Ascending aorta (tissue), 2 donors: ENCODE data around the gene RIN1. TPM values are rescaled to one million over a fixed set of nuclear protein-coding genes. Genes with fewer than 3 reads are reported as not detected.
A peak's percentile ranks its signal among the peaks of the same experiment; 100 is the strongest.

ENCODE experiments used
- DNase-seq, 2 donors: peaks; one replicate each; pipeline ENCODE4 v3.0.0-alpha.2; 2019; ENCODE audit warnings: low spot score in 2 of 2
- H3K27ac ChIP-seq, 2 donors: fragments of 200-600 bp; sonication (generic); one replicate each; pipeline ENCODE4 v1.5.1; 2016 to 2017; ENCODE audit warnings: mild to moderate bottlenecking in 1 of 2
- H3K27me3 ChIP-seq: fragments of 200-600 bp; sonication (generic); one replicate; pipeline ENCODE4 v1.5.1; 2017
- H3K36me3 ChIP-seq, 2 donors: fragments of 200-600 bp; sonication (generic); one replicate each; pipeline ENCODE4 v1.5.1; 2016
- H3K4me1 ChIP-seq, 2 donors: fragments of 200-600 bp; sonication (generic); one replicate each; pipeline ENCODE4 v1.5.1; 2016 to 2017; ENCODE audit warnings: mild to moderate bottlenecking in 1 of 2
- H3K4me3 ChIP-seq, 2 donors: fragments of 200-600 bp; sonication (generic); one replicate each; pipeline ENCODE4 v1.5.1; 2016 to 2017; ENCODE audit warnings: mild to moderate bottlenecking in 1 of 2
- H3K9me3 ChIP-seq, 2 donors: fragments of 200-600 bp; sonication (generic); one replicate each; pipeline ENCODE4 v1.5.1; 2016
- intact Hi-C: fragments of 100-400 bp; cut with DNase I; formaldehyde crosslinking; loops from one replicate; pipeline ENCODE4 v1.15.1; 2023
- total RNA-seq: library from RNA; depleted of rRNA; stranded (reverse); fragments of >200 nt; gene quantifications from one replicate; pipeline ENCODE4 v1.1.0, GENCODE V29; 2016
- TF ChIP-seq, protein P1 (sequence below), 3 experiments: fragments of 200-600 bp in 2 of 3; fragments of 450-650 bp in 1 of 3; sonication (generic) in 2 of 3; IDR thresholded peaks; one replicate each; pipeline ENCODE4 v1.5.1; 2016 to 2019; ENCODE audit warnings: antibody characterized with exemption in 3 of 3, mild to moderate bottlenecking in 1 of 3, moderate library complexity in 1 of 3

RIN1 gene
- total RNA-seq, 1 donor from 2014 or later: 28.5 TPM

DNA sequence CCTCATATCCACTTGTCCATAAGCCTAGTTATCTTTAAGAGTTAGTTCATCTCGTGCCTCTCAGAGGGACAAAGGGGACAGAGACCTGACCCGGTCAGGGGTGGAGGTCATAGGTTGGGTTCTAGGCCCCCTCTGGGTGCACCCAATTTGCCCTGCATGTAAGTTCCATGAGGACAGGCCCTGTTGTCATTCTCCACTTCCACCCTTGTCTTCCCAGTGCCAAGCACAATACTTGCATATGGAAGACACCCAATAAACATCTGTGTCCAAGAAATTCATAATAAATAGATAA, 46.0 kb downstream of the RIN1 start:
- H3K36me3 ChIP-seq: peaks cover 0 to 4% of the 10 kb centered on the region in 2 donors
- DNase-seq: no peak
- intact Hi-C loops: no loop called here
- peaks cover 8% of the 10 kb centered on the region for H3K27me3 ChIP-seq
- H3K27ac ChIP-seq: no peak overlapping the region
- H3K9me3 ChIP-seq: no peaks in the 10 kb centered on the region
- no peak overlapping the region for H3K4me3 ChIP-seq
- peaks cover 8 to 22% of the 10 kb centered on the region in 2 donors for H3K4me1 ChIP-seq
- TF ChIP-seq, protein P1, sequence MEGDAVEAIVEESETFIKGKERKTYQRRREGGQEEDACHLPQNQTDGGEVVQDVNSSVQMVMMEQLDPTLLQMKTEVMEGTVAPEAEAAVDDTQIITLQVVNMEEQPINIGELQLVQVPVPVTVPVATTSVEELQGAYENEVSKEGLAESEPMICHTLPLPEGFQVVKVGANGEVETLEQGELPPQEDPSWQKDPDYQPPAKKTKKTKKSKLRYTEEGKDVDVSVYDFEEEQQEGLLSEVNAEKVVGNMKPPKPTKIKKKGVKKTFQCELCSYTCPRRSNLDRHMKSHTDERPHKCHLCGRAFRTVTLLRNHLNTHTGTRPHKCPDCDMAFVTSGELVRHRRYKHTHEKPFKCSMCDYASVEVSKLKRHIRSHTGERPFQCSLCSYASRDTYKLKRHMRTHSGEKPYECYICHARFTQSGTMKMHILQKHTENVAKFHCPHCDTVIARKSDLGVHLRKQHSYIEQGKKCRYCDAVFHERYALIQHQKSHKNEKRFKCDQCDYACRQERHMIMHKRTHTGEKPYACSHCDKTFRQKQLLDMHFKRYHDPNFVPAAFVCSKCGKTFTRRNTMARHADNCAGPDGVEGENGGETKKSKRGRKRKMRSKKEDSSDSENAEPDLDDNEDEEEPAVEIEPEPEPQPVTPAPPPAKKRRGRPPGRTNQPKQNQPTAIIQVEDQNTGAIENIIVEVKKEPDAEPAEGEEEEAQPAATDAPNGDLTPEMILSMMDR (IDR thresholded peaks at IDR 0.05): no peak

DNA sequence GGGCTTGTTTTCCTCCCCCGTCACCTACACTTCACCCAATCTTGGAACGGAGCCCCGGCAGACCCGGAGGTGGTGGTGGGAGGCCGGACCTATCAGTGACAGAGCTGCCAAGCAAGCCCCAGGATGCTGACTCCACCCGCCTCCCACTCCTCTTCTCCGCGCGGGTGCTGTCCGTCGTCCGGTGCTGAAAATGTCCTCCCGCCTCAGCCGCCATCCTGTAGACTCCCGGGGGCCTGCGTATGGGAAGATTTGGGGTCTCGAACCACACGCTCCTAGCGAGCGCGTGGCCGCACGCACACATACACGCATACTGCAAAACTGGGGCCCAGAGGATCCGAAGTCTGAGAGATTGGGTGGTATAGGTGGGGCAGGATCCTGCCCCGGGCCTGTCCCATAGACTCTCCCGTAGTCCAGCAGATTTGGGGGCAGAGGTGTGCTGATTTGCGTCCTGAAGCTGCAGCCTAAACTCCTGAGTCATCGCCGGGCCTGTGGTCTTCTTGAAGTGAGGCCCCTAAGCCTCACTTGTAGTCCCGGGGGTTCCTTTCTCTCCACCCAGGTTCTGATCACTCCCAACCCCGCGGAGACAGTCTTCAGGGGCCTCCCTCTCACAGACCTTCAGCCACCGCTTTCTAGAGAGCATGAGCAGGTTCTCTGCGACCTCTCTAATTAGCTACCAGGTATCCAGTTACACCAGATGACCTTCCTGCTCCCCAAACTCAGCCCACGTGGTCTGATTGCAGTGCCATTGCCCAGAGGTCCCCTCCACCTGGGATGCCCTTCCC, 46.5 kb downstream of the RIN1 start:
- no peaks in the 10 kb centered on the region for H3K9me3 ChIP-seq
- peaks cover 8% of the 10 kb centered on the region for H3K27me3 ChIP-seq
- peak overlapping the region; percentile 72 to 74 for H3K4me3 ChIP-seq
- intact Hi-C loops: loop anchor here (1.0 to 2.0 kb wide), 3 partner anchors 21 to 131 kb away; partner anchors contain the start of genes NPAS4 and RAB1B
- H3K36me3 ChIP-seq: peaks cover 0 to 9% of the 10 kb centered on the region in 2 donors
- peaks cover 8 to 22% of the 10 kb centered on the region in 2 donors for H3K4me1 ChIP-seq
- peak overlapping the region; percentile 93 to 94 for H3K27ac ChIP-seq
- TF ChIP-seq, protein P1 (IDR thresholded peaks at IDR 0.05): no peak
- DNase-seq: peak in 1 of 2 donors; percentile 85

DNA sequence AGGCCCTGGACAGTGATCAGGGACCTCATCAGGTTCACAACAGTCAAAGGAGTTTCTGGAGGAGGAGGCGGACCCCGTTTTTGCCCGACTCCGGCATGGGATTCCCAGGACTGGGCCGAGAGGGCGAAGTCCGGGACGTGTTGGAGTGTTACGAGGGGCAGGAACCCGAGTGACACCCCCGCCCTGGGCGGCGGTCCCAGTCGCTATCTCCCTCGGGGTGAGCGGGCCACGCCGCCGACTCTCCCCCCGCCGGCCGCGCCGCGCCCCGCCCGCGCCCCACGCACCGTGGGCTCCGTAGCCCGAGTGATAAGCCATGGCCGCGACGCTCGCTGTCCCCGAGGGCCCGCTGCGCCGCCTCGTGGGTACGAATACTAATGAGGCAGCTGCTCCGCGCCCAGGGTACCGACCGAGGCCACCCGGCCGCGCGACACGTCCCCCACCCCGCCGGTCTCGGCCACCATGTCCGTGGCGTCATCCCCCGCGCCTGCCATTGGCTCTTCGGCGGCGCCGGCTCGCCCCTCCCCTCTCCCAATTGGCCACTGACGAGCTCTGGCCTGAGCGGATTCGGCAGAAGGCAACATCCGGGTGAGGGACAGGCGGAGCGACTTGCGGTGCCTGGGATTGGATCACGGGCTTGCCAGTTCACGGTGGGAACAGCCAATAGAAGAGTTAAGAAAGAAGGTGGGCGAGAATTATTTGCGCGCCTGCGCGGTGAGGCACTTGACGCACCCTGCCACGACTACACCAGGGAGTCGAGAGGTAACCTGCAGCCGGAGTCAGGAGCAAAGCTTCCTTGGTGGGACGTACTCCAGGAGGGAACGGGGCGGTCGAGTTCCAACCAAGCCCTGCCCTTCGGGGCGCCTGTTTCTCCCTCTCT, 47.3 kb downstream of the RIN1 start, which contains the start of gene YIF1A:
Gene YIF1A, minus strand, starts transcription at position 473 of the 877 bp plus-strand sequence. Its CDS starts 158 bp downstream, at position 315.
- H3K9me3 ChIP-seq: no peaks in the 10 kb centered on the region
- DNase-seq: peak; percentile 98 to 99
- peaks cover 0 to 17% of the 10 kb centered on the region in 2 donors for H3K36me3 ChIP-seq
- intact Hi-C loops: loop anchor here (1.0 to 2.0 kb wide), 3 partner anchors 21 to 132 kb away; partner anchors contain the start of genes NPAS4 and RAB1B
- peaks cover 8 to 22% of the 10 kb centered on the region in 2 donors for H3K4me1 ChIP-seq
- peak within 1 kb of the TSS; percentile 72 to 74 for H3K4me3 ChIP-seq
- peak within 1 kb of the TSS; percentile 94 for H3K27ac ChIP-seq
- peaks cover 8% of the 10 kb centered on the region for H3K27me3 ChIP-seq
- TF ChIP-seq, protein P1 (IDR thresholded peaks at IDR 0.05): no peak

DNA sequence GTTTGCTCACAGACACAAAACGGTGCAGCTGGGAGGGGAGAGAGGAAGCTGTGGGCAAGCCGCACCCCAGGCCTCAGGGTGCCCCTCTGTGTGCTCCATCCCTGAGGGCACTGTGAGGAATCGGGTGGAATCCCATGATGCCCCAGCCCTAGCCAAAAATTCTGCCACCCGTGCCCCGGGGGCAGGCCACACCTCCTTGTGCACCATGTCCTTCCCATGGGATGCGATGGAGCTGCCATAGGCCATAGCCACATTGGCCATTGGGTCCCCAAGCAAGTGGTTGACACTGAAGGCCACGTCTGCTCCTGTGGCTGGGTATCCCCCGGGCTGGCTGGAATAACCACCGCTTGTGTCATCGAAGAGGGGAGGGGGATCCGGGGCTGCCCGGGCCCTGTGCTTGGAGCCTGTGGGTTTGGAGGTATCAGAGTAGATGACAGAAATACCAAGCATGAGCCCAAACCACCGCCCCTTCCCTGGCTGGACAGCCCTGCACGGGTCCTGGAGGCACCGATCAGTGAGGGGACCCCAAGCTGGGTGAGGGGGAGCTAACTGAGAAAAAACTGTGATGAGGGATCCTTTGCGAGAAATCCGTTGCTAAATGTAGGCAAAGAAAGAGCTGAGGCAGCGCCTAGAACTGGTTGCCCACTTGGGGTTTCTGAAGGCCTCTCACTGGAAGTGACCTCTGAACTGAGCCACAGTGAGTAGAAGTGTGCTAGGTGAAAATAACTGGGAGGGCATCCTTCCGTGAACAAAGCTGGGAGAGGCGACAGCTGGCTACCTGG, 48.2 kb downstream of the RIN1 start:
- peaks cover 8% of the 10 kb centered on the region for H3K27me3 ChIP-seq
- H3K36me3 ChIP-seq: peaks cover 0 to 17% of the 10 kb centered on the region in 2 donors
- intact Hi-C loops: loop anchor here (2.0 kb wide), 1 partner anchor 133 kb away; the partner anchor contains the start of gene NPAS4
- TF ChIP-seq, protein P1 (IDR thresholded peaks at IDR 0.05): no peak
- peak overlapping the region; percentile 72 to 74 for H3K4me3 ChIP-seq
- H3K9me3 ChIP-seq: no peaks in the 10 kb centered on the region
- peaks cover 8 to 22% of the 10 kb centered on the region in 2 donors for H3K4me1 ChIP-seq
- DNase-seq: no peak
- peak overlapping the region; percentile 94 for H3K27ac ChIP-seq
